Activated T-cell treated with anti-CD3 and anti-CD28 coated beads, Interleukin-2, amount 50 U/mL, for 24 hours (primary cell): ENCODE data around the gene SLC26A8.

Source experiments
- DNase-seq: peaks from one replicate; pipeline ENCODE4 v3.0.0-alpha.2; 2020
- H3K27ac Mint-ChIP-seq: 2 replicates; pipeline ENCODE4 v1.8.0; 2020; ENCODE audit warnings: mild to moderate bottlenecking, mixed read lengths
- H3K27me3 Mint-ChIP-seq: 2 replicates; pipeline ENCODE4 v1.8.0; 2020; ENCODE audit warnings: mixed read lengths
- H3K36me3 Mint-ChIP-seq: 2 replicates; pipeline ENCODE4 v1.8.0; 2020; ENCODE audit warnings: low read depth, mixed read lengths
- H3K4me1 Mint-ChIP-seq: 2 replicates; pipeline ENCODE4 v1.8.0; 2020; ENCODE audit warnings: low read depth, mixed read lengths
- H3K4me3 Mint-ChIP-seq: 2 replicates; pipeline ENCODE4 v1.8.0; 2020; ENCODE audit warnings: mild to moderate bottlenecking, moderate library complexity, mixed read lengths
- H3K9me3 Mint-ChIP-seq: 2 replicates; pipeline ENCODE4 v1.8.0; 2020; ENCODE audit warnings: mixed read lengths

The SLC26A8 gene

GRCh38 chr6:36063318-36064060, 39.0 kb upstream of the SLC26A8 start:
- no peaks in the 10 kb centered on the region for H3K27me3 Mint-ChIP-seq
- H3K4me1 Mint-ChIP-seq, result peaks cover 59% of the 10 kb centered on the region
- peaks cover 57% of the 10 kb centered on the region for H3K36me3 Mint-ChIP-seq
- H3K4me3 Mint-ChIP-seq, result no peak overlapping the region
- H3K9me3 Mint-ChIP-seq, result no peaks in the 10 kb centered on the region
- no peak overlapping the region for H3K27ac Mint-ChIP-seq
- DNase-seq, result no peak

GRCh38 chr6:36062247-36062646, 37.8 kb upstream of the SLC26A8 start:
- H3K4me1 Mint-ChIP-seq, result peaks cover 49% of the 10 kb centered on the region

DNA sequence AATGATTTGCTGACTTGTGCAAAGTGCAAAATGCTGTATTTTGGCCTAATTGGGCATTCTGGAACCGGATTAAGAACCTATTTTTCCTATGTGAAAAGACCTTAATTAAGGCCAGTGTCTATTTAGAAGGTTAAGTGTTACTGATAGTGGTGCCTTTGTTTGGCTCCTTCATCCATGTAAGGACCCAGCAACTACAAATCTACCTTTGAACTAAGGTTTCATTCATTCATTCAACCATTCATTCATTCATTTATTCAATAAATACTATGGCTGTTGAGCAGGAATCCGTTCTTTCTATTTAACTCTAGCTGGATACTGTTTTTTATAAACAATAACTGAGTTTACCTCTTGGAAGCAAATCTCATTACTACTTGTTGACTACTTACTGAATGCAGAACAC, 36.8 kb upstream of the SLC26A8 start:
- Mint-ChIP-seq H3K27ac (no peak overlapping the region), H3K36me3 (peaks cover 66% of the 10 kb centered on the region), H3K4me3 (no peak overlapping the region), H3K9me3 (no peaks in the 10 kb centered on the region), H3K4me1 (peaks cover 46% of the 10 kb centered on the region), H3K27me3 (no peaks in the 10 kb centered on the region)
- DNase-seq, result no peak

More at GRCh38 chr6:36062247-36062646, 37.8 kb upstream of the SLC26A8 start:
- Mint-ChIP-seq H3K27ac (no peak overlapping the region), H3K36me3 (peaks cover 66% of the 10 kb centered on the region), H3K9me3 (no peaks in the 10 kb centered on the region), H3K4me3 (no peak overlapping the region), H3K27me3 (no peaks in the 10 kb centered on the region)
- DNase-seq, result no peak

- no peak overlapping the region for H3K4me3 Mint-ChIP-seq
- no peaks in the 10 kb centered on the region for H3K27me3 Mint-ChIP-seq
- no peak overlapping the region for H3K27ac Mint-ChIP-seq
- peaks cover 59% of the 10 kb centered on the region for H3K36me3 Mint-ChIP-seq
- H3K9me3 Mint-ChIP-seq, result no peaks in the 10 kb centered on the region
- no peak for DNase-seq
- peaks cover 26% of the 10 kb centered on the region for H3K4me1 Mint-ChIP-seq
Observed at GRCh38 chr6:36056178-36056577, 31.7 kb upstream of the SLC26A8 start.

DNA sequence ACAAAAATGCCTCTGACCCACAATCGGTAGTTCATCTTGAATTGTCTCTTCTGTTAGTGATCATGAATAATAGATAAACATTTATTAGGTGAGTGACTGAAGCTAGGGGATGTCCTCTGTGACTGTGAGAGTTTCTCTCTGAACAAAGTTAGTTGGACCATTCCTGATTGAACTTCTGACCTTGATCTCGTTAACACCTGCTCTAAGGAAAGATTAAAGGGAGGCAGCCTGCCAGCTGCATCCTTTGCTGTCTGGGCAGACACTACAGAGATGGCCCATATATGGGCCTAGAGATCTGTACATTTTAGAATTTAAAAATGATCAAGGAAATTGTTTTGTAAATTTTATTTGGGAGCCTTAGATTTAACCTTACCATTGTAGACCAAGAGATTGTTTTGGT, 30.5 kb upstream of the SLC26A8 start:
- DNase-seq, result no peak
- peaks cover 24% of the 10 kb centered on the region for H3K4me1 Mint-ChIP-seq
- peaks cover 46% of the 10 kb centered on the region for H3K36me3 Mint-ChIP-seq
- H3K4me3 Mint-ChIP-seq, result no peak overlapping the region
- H3K9me3 Mint-ChIP-seq, result no peaks in the 10 kb centered on the region
- peak overlapping the region; percentile 47 for H3K27ac Mint-ChIP-seq
- no peaks in the 10 kb centered on the region for H3K27me3 Mint-ChIP-seq

DNA sequence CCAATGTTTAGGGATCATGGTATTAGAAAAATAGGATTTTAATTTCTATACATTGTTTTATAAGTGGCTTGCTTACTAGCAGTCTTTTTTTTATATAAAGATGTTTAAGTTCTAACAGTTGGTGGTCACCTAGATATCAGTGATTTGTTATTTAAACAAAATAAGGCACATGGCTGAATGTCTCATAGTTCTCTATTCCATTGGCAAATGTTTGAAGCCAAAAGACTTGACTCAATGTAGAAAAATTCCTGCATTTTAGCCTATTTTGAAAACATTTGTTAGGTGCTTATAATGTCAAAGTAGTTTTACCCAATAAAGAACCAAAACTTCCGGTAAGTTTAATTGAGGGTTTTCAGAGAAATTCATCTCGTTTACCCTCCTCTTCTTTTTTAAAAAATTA, 30.0 kb upstream of the SLC26A8 start:
- H3K4me1 Mint-ChIP-seq, result peaks cover 24% of the 10 kb centered on the region
- H3K27ac Mint-ChIP-seq, result no peak overlapping the region
- no peak for DNase-seq
- H3K9me3 Mint-ChIP-seq, result no peaks in the 10 kb centered on the region
- H3K27me3 Mint-ChIP-seq, result no peaks in the 10 kb centered on the region
- no peak overlapping the region for H3K4me3 Mint-ChIP-seq
- H3K36me3 Mint-ChIP-seq, result peaks cover 41% of the 10 kb centered on the region

GRCh38 chr6:36053878-36054277, 29.4 kb upstream of the SLC26A8 start:
- no peak for DNase-seq
- no peaks in the 10 kb centered on the region for H3K27me3 Mint-ChIP-seq

GRCh38 chr6:36052097-36052496, 27.7 kb upstream of the SLC26A8 start:
- H3K4me1 Mint-ChIP-seq, result peaks cover 22% of the 10 kb centered on the region
- H3K9me3 Mint-ChIP-seq, result no peaks in the 10 kb centered on the region
- no peak overlapping the region for H3K4me3 Mint-ChIP-seq
- no peak for DNase-seq
- no peak overlapping the region for H3K27ac Mint-ChIP-seq
- peaks cover 27% of the 10 kb centered on the region for H3K36me3 Mint-ChIP-seq
- H3K27me3 Mint-ChIP-seq, result no peaks in the 10 kb centered on the region

More at GRCh38 chr6:36053878-36054277, 29.4 kb upstream of the SLC26A8 start:
- no peak overlapping the region for H3K4me3 Mint-ChIP-seq
- peaks cover 22% of the 10 kb centered on the region for H3K4me1 Mint-ChIP-seq
- no peaks in the 10 kb centered on the region for H3K9me3 Mint-ChIP-seq
- no peak overlapping the region for H3K27ac Mint-ChIP-seq
- H3K36me3 Mint-ChIP-seq, result peaks cover 38% of the 10 kb centered on the region

DNA sequence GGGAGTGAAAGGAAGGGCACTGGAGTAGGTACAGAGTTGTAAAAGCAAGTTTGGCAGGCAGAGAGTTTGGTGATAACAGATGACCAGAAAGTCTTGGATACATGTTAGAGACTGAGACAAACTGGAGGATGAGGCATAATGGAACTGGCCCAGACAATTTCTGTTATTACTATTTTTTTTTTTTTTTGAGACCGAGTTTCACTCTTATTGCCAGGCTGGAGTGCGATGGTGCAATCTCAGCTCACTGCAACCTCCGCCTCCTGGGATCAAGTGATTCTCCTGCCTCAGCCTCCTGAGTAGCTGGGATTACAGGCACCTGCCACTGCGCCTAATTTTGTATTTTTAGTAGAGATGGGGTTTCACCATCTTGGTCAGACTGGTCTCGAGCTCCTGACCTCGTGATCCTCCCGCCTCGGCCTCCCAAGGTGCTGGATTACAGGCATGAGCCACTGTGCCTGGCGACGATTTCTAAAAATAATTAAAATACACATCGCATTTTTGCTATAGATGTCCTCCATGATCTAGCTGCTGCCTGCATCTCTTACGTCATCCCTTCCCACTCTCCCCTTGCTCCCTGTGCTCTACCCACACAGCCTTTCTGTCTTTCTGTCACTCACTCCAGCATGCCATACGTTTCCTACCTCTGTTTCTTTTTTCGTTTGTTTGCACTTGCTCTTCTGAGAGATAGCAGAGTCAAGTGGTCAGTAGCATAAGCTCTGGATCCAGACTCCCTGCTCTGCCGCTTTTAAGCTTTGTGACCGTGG, 26.7 kb upstream of the SLC26A8 start:
- Mint-ChIP-seq H3K27me3 (no peaks in the 10 kb centered on the region), H3K36me3 (peaks cover 23% of the 10 kb centered on the region), H3K4me3 (no peak overlapping the region), H3K27ac (no peak overlapping the region), H3K9me3 (no peaks in the 10 kb centered on the region), H3K4me1 (peaks cover 21% of the 10 kb centered on the region)
- no peak for DNase-seq

GRCh38 chr6:36050305-36050704, 25.9 kb upstream of the SLC26A8 start:
- DNase-seq, result no peak
- Mint-ChIP-seq H3K36me3 (peaks cover 19% of the 10 kb centered on the region), H3K27me3 (no peaks in the 10 kb centered on the region), H3K9me3 (no peaks in the 10 kb centered on the region), H3K4me3 (no peak overlapping the region), H3K27ac (no peak overlapping the region), H3K4me1 (peaks cover 18% of the 10 kb centered on the region)

DNA sequence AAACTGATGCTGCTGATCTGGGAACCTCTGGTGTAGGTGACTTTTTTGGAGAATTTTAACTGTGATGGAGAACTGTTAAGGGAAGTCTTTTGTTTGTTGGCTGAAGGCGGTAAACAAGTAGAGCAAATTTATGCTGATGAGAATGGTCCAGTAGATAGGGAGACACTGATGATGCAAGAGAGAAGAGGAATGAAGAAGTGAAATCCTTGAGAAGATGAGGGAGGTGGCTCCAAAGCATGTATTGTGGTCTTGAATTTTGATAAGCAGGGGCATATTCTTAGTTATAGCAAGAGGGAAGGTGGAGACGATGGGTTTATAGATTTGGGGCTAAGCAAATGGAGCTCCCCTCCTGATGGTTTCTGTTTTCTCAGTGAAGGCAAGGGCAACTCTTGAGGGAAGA, 25.1 kb upstream of the SLC26A8 start:
- no peak for DNase-seq

DNA sequence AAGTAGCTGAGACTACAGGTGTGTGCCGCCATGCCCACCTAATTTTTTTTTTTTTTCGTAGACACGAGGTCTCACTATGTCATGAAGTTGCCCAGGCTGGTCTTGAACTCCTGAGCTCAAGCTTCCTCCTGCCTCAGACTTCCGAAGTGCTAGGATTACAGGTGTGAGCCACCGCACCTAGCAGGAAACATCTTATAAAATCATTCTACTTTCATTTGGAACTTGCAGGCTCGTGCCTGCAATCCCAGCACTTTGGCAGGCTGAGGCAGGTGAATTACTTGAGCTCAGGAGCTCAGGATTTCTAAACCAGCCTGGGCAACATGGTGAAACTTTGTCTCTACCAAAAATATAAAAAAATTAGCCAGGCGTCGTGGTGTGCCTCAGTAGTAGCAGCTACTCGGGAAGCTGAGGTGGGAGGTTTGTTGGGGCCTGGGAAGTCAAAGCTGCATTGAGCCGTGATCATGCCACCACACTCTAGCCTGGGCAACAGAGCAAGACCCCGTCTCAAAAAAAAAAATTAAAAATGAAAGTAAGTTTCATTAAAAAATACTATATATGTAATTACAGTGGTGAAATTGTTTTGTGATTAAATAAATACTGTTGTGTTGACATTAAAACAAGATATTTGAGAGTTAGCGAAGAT, 18.3 kb upstream of the SLC26A8 start:
- no peaks in the 10 kb centered on the region for H3K9me3 Mint-ChIP-seq

More for the DNA sequence above, 25.1 kb upstream of the SLC26A8 start:
- Mint-ChIP-seq H3K4me3 (no peak overlapping the region), H3K27ac (no peak overlapping the region), H3K36me3 (peaks cover 16% of the 10 kb centered on the region), H3K4me1 (peaks cover 15% of the 10 kb centered on the region), H3K27me3 (no peaks in the 10 kb centered on the region), H3K9me3 (no peaks in the 10 kb centered on the region)

GRCh38 chr6:36040958-36041357, 16.5 kb upstream of the SLC26A8 start:
- peaks cover 71% of the 10 kb centered on the region for H3K4me1 Mint-ChIP-seq
- no peak overlapping the region for H3K27ac Mint-ChIP-seq
- H3K9me3 Mint-ChIP-seq, result no peaks in the 10 kb centered on the region
- H3K27me3 Mint-ChIP-seq, result no peaks in the 10 kb centered on the region
- peaks cover 30% of the 10 kb centered on the region for H3K36me3 Mint-ChIP-seq
- H3K4me3 Mint-ChIP-seq, result no peak overlapping the region
- no peak for DNase-seq

More for the DNA sequence above, 18.3 kb upstream of the SLC26A8 start:
- Mint-ChIP-seq H3K36me3 (peaks cover 22% of the 10 kb centered on the region), H3K4me1 (peaks cover 66% of the 10 kb centered on the region), H3K27ac (no peak overlapping the region), H3K4me3 (no peak overlapping the region), H3K27me3 (no peaks in the 10 kb centered on the region)
- DNase-seq, result no peak

DNA sequence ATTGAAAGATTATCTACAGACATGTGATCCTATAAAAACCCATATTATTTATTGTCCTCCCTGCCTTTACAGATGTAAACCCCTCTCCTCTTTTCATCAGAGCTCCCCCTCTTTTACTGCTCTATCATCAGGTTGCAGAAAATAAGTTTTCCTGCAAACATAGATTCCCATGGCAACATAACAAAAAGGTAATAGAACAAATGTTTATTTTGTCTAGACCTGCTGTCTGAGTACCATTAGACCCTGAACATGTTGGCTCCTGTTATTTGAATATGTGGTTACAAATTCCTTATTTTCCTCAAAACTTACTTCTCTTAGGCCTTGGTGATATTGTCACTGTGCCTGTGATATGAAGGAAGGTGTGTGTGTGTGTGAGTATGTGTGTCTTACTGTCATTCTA, 14.7 kb upstream of the SLC26A8 start:
- Mint-ChIP-seq H3K27me3 (no peaks in the 10 kb centered on the region), H3K9me3 (no peaks in the 10 kb centered on the region), H3K4me1 (peaks cover 74% of the 10 kb centered on the region), H3K4me3 (no peak overlapping the region), H3K36me3 (peaks cover 31% of the 10 kb centered on the region), H3K27ac (no peak overlapping the region)
- DNase-seq, result no peak
